ENCODE measurements around the gene RBPJ. TPM values are rescaled to one million over a fixed set of nuclear protein-coding genes. Genes with fewer than 3 reads are reported as not detected.
A peak's percentile ranks its signal among the peaks of the same experiment; 100 is the strongest.

The RBPJ gene
- total RNA-seq, 2 donors from 2014 or later = 71.1 to 78.0 TPM

DNA sequence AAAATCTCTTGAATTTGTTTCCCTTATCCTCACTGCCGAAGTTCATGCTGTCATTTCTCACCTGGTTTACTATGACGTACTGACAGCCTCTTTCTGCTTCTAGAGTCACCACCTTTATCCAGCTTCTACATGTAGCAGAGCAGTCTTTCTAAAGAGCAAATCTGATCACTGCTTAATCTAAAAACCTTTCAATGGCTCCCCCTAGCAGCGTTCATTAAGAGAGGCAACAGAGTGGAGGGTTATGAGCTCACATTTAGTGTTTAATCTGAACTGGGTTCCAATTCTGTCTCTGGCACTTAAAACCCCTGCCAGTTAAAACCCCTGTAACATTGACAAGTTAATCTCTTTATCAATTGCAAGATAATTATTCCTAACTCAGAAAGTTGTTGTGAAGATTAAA lies 4.4 kb downstream of the RBPJ start:
- H3K27me3 ChIP-seq (ENCODE audit: control insufficient read depth, insufficient read depth, low read length, poor library complexity, severe bottlenecking) = no peaks in the 10 kb centered on the region
- H3K27ac ChIP-seq (ENCODE audit: low read depth, low read length) = no peak overlapping the region
- Mint-ChIP-seq H3K27me3 (ENCODE audit: insufficient read depth) (no peaks in the 10 kb centered on the region), H3K9me3 (no peaks in the 10 kb centered on the region), H3K36me3 (ENCODE audit: low read depth) (no peaks in the 10 kb centered on the region), H3K27ac (no peak overlapping the region), H3K4me1 (peaks cover 33% of the 10 kb centered on the region), H3K4me3 (no peak overlapping the region)
- H3K4me3 ChIP-seq (ENCODE audit: low read length) = peak overlapping the region; percentile 53
- TF ChIP-seq, protein P1, sequence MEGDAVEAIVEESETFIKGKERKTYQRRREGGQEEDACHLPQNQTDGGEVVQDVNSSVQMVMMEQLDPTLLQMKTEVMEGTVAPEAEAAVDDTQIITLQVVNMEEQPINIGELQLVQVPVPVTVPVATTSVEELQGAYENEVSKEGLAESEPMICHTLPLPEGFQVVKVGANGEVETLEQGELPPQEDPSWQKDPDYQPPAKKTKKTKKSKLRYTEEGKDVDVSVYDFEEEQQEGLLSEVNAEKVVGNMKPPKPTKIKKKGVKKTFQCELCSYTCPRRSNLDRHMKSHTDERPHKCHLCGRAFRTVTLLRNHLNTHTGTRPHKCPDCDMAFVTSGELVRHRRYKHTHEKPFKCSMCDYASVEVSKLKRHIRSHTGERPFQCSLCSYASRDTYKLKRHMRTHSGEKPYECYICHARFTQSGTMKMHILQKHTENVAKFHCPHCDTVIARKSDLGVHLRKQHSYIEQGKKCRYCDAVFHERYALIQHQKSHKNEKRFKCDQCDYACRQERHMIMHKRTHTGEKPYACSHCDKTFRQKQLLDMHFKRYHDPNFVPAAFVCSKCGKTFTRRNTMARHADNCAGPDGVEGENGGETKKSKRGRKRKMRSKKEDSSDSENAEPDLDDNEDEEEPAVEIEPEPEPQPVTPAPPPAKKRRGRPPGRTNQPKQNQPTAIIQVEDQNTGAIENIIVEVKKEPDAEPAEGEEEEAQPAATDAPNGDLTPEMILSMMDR (conservative IDR thresholded peaks at IDR 0.05) = peak; percentile 68
- 37 to 42% methylated on average over 3 of the region's 3 CpGs for WGBS, 2 experiments (ENCODE audit: insufficient coverage in 1 of 2, insufficient read length in 1 of 2)
- H3K36me3 ChIP-seq (ENCODE audit: control insufficient read depth, insufficient read depth, low read length) = no peaks in the 10 kb centered on the region
- no peak overlapping the region for H3K9ac ChIP-seq (ENCODE audit: extremely low read depth, low read length, poor library complexity, severe bottlenecking)
- peaks cover 6% of the 10 kb centered on the region for H3K4me1 ChIP-seq (ENCODE audit: control insufficient read depth, insufficient read depth, low read length)
- DNase-seq = no peak
- H3K9me3 ChIP-seq (ENCODE audit: control insufficient read depth, low read length) = no peaks in the 10 kb centered on the region

- H3K4me1 ChIP-seq (ENCODE audit: control insufficient read depth, insufficient read depth, low read length) = peaks cover 6% of the 10 kb centered on the region
- H3K4me3 ChIP-seq (ENCODE audit: low read length) = no peak overlapping the region
- peaks cover 49% of the 10 kb centered on the region for H3K4me1 Mint-ChIP-seq
- 84 to 93% methylated on average over 2 of the region's 2 CpGs for WGBS, 2 experiments (ENCODE audit: insufficient coverage in 1 of 2, insufficient read length in 1 of 2)
- no peak overlapping the region for H3K9ac ChIP-seq (ENCODE audit: extremely low read depth, low read length, poor library complexity, severe bottlenecking)
- DNase-seq = no peak
- no peaks in the 10 kb centered on the region for H3K9me3 ChIP-seq (ENCODE audit: control insufficient read depth, low read length)
- no peaks in the 10 kb centered on the region for H3K36me3 ChIP-seq (ENCODE audit: control insufficient read depth, insufficient read depth, low read length)
- TF ChIP-seq, protein P1 (conservative IDR thresholded peaks at IDR 0.05) = no peak
- no peaks in the 10 kb centered on the region for H3K36me3 Mint-ChIP-seq (ENCODE audit: low read depth)
- no peak overlapping the region for H3K27ac ChIP-seq (ENCODE audit: low read depth, low read length)
- no peaks in the 10 kb centered on the region for H3K27me3 ChIP-seq (ENCODE audit: control insufficient read depth, insufficient read depth, low read length, poor library complexity, severe bottlenecking)
- no peak overlapping the region for H3K4me3 Mint-ChIP-seq
- H3K9me3 Mint-ChIP-seq = no peaks in the 10 kb centered on the region
- no peaks in the 10 kb centered on the region for H3K27me3 Mint-ChIP-seq (ENCODE audit: insufficient read depth)
- H3K27ac Mint-ChIP-seq = no peak overlapping the region
These were observed 6.0 kb downstream of the RBPJ start for GRCh38 chr4:26326791-26327190.

DNA sequence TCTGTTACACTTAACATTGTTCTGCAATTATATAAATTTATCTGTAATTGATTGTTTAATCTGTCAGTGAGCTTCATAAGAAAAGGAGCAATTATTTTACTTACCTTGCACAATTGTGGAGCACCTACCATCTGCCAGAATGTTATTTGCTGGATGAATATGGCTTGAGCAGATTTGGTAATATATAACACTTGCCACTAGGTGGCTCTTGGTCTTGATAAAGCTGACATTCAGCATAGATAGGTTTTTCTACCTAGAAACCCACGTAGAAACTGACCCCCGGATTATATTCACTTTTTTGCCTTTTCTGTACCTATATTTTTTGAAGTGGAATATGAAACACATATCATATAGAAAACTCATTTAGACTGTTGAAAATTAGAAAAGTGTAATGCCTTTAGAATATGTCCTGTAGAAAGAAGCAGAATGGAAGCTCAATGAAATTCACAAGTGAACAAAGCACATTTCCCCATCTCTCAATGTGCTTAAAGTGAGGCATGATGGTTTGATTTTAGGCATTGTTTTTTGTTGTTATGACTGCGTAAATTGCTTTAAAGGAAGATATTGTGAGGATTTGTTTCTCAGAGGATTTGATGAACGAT lies 9.5 kb downstream of the RBPJ start:
- Mint-ChIP-seq H3K9me3 (no peaks in the 10 kb centered on the region), H3K4me3 (no peak overlapping the region), H3K4me1 (peaks cover 25% of the 10 kb centered on the region), H3K36me3 (ENCODE audit: low read depth) (peaks cover under 1% of the 10 kb centered on the region), H3K27me3 (ENCODE audit: insufficient read depth) (no peaks in the 10 kb centered on the region), H3K27ac (no peak overlapping the region)
- no peak overlapping the region for H3K9ac ChIP-seq (ENCODE audit: extremely low read depth, low read length, poor library complexity, severe bottlenecking)
- H3K27ac ChIP-seq (ENCODE audit: low read depth, low read length) = no peak overlapping the region
- peaks cover 6% of the 10 kb centered on the region for H3K4me1 ChIP-seq (ENCODE audit: control insufficient read depth, insufficient read depth, low read length)
- no peaks in the 10 kb centered on the region for H3K36me3 ChIP-seq (ENCODE audit: control insufficient read depth, insufficient read depth, low read length)
- 49% methylated on average over 4 of the region's 4 CpGs; no CpG with 5 or more reads in 1 of the 2 experiments for WGBS, 2 experiments (ENCODE audit: insufficient coverage in 1 of 2, insufficient read length in 1 of 2)
- no peaks in the 10 kb centered on the region for H3K9me3 ChIP-seq (ENCODE audit: control insufficient read depth, low read length)
- TF ChIP-seq, protein P1 (conservative IDR thresholded peaks at IDR 0.05) = peak; percentile 85
- DNase-seq = no peak
- no peaks in the 10 kb centered on the region for H3K27me3 ChIP-seq (ENCODE audit: control insufficient read depth, insufficient read depth, low read length, poor library complexity, severe bottlenecking)
- H3K4me3 ChIP-seq (ENCODE audit: low read length) = peak overlapping the region; percentile 11

Data from endodermal cell (in vitro differentiated cells).